ENCODE data around the gene VPS26C.

DNA sequence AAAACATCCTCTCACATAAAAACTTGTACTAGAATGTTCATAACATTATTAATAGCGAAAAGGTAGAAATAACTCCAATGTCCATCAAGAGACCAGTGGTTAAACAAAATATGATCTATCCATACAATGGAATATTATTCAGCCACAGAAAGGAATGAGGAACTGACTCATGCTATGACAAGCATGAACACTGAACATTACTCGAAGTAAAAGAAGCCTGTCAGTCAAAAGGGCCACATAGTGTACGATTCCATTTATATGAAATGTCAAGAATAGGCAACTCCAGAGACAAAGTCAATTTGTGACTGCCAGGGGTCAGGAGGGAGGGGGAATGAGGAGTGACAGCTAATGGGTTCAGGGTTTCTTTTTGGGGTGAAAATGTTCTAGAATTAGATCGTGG lies 2.3 kb downstream of the VPS26C start:
- TF ChIP-seq EZH2 (IDR thresholded peaks at IDR 0.05; ENCODE audit: borderline replicate concordance, low read depth, low read length, severe bottlenecking) (no peak), CTCF (IDR thresholded peaks at IDR 0.05; ENCODE audit: borderline replicate concordance, extremely low read depth, low read length, poor library complexity, severe bottlenecking) (no peak)
